Endodermal cell (in vitro differentiated cells): ENCODE measurements around the gene ZNF423. TPM values are rescaled to one million over a fixed set of nuclear protein-coding genes. Genes with fewer than 3 reads are reported as not detected.

Experiments used
- DNase-seq: peaks from one replicate; pipeline ENCODE4 v3.0.0-alpha.2; 2017
- H3K27ac ChIP-seq: 2 replicates; pipeline ENCODE4 v1.5.1; 2013; ENCODE audit warnings: mild to moderate bottlenecking, low read depth, low read length, moderate library complexity
- H3K27me3 ChIP-seq: 2 replicates; pipeline ENCODE4 v1.6.1; 2013; ENCODE audit warnings: mild to moderate bottlenecking, low read length, moderate library complexity; ENCODE audit not compliant: insufficient read depth, control insufficient read depth, poor library complexity, severe bottlenecking
- H3K36me3 ChIP-seq: 2 replicates; pipeline ENCODE4 v1.7.0; 2013; ENCODE audit warnings: mild to moderate bottlenecking, low read length, moderate library complexity; ENCODE audit not compliant: control insufficient read depth, insufficient read depth
- H3K4me1 ChIP-seq: one replicate; pipeline ENCODE4 v1.7.0; 2013; ENCODE audit warnings: low read length; ENCODE audit not compliant: control insufficient read depth, insufficient read depth
- H3K4me3 ChIP-seq: 2 replicates; pipeline ENCODE4 v1.5.1; 2013; ENCODE audit warnings: mild to moderate bottlenecking, low read length, moderate library complexity
- H3K9ac ChIP-seq: 2 replicates; pipeline ENCODE4 v1.6.1; 2013; ENCODE audit warnings: mild to moderate bottlenecking, low read length, moderate library complexity; ENCODE audit not compliant: poor library complexity, severe bottlenecking; ENCODE audit errors: extremely low read depth
- H3K9me3 ChIP-seq: 2 replicates; pipeline ENCODE4 v1.6.1; 2013; ENCODE audit warnings: mild to moderate bottlenecking, low read length, moderate library complexity; ENCODE audit not compliant: control insufficient read depth
- H3K27ac Mint-ChIP-seq: 2 replicates; pipeline ENCODE4 v1.8.0; 2020; ENCODE audit warnings: mixed read lengths
- H3K27me3 Mint-ChIP-seq: 2 replicates; pipeline ENCODE4 v1.8.0; 2021; ENCODE audit warnings: mild to moderate bottlenecking, mixed read lengths; ENCODE audit not compliant: insufficient read depth
- H3K36me3 Mint-ChIP-seq: 2 replicates; pipeline ENCODE4 v1.8.0; 2020; ENCODE audit warnings: low read depth, mixed read lengths
- H3K4me1 Mint-ChIP-seq: 2 replicates; pipeline ENCODE4 v1.8.0; 2020; ENCODE audit warnings: mixed read lengths
- H3K4me3 Mint-ChIP-seq: 2 replicates; pipeline ENCODE4 v1.8.0; 2020; ENCODE audit warnings: mild to moderate bottlenecking, moderate library complexity, mixed read lengths
- H3K9me3 Mint-ChIP-seq: 2 replicates; pipeline ENCODE4 v1.8.0; 2020; ENCODE audit warnings: mild to moderate bottlenecking, mixed read lengths
- WGBS, 2 experiments: methylation state at CpG; one replicate each; pipeline versions ENCODE4 v1.1.5 to v1.1.7; 2013; ENCODE audit warnings: missing lambda C conversion rate in 2 of 2, mixed read lengths in 1 of 2; ENCODE audit not compliant: insufficient coverage in 1 of 2, insufficient read length in 1 of 2; 5-methylcytosine and 5-hydroxymethylcytosine counted together
- total RNA-seq, 2 donors: library from RNA; stranded (reverse); fragmentation: NEBNext Ultra II Directional in 1 of 2; extraction: Animal tissue kit (Norgen Biotek cat#: 25700) in 1 of 2; gene quantifications; 2 replicates in 1 of 2; 3 replicates in 1 of 2; pipeline ENCODE4 v1.2.1, GENCODE V29; 2021
- TF ChIP-seq, protein P1 (sequence below): fragments of 200-600 bp; sonication (generic); conservative IDR thresholded peaks from 2 replicates; pipeline ENCODE4 v1.5.0; 2021; ENCODE audit warnings: antibody characterized with exemption, mild to moderate bottlenecking

Gene ZNF423
- total RNA-seq, 2 donors from 2014 or later: 30.3 to 41.9 TPM

DNA sequence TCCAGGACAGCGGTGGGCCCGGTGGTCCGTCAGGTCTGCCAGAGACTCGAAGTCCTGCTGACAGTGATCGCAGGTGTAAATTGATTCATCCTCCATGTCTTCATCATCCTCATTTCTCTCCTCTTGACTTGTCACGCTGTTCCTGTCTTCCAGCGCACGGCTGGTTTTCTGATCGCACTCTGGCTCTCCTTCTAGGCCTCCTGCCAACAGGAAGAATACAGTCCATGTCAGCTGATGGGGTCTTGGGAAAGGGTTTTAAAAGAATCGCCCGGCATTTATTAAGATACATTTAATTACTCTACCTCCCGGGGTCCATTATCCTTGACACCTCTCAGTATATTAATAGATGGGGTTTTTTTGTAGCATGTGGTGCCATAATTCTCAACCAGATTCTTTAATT lies 125.1 kb downstream of the ZNF423 start:
- peaks cover 26% of the 10 kb centered on the region for H3K36me3 Mint-ChIP-seq
- no peak overlapping the region for H3K4me3 Mint-ChIP-seq
- H3K4me3 ChIP-seq: no peak overlapping the region
- peaks cover 9% of the 10 kb centered on the region for H3K9me3 ChIP-seq
- TF ChIP-seq, protein P1, sequence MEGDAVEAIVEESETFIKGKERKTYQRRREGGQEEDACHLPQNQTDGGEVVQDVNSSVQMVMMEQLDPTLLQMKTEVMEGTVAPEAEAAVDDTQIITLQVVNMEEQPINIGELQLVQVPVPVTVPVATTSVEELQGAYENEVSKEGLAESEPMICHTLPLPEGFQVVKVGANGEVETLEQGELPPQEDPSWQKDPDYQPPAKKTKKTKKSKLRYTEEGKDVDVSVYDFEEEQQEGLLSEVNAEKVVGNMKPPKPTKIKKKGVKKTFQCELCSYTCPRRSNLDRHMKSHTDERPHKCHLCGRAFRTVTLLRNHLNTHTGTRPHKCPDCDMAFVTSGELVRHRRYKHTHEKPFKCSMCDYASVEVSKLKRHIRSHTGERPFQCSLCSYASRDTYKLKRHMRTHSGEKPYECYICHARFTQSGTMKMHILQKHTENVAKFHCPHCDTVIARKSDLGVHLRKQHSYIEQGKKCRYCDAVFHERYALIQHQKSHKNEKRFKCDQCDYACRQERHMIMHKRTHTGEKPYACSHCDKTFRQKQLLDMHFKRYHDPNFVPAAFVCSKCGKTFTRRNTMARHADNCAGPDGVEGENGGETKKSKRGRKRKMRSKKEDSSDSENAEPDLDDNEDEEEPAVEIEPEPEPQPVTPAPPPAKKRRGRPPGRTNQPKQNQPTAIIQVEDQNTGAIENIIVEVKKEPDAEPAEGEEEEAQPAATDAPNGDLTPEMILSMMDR: no peak
- H3K36me3 ChIP-seq: peaks cover 20% of the 10 kb centered on the region
- no peak overlapping the region for H3K27ac Mint-ChIP-seq
- H3K27me3 Mint-ChIP-seq: no peaks in the 10 kb centered on the region
- no peak overlapping the region for H3K27ac ChIP-seq
- H3K4me1 Mint-ChIP-seq: peaks cover 12% of the 10 kb centered on the region
- H3K9ac ChIP-seq: no peak overlapping the region
- H3K4me1 ChIP-seq: no peaks in the 10 kb centered on the region
- 94 to 95% methylated on average over 5 to 9 of the region's 12 CpGs for WGBS, 2 experiments
- DNase-seq: no peak
- H3K27me3 ChIP-seq: no peaks in the 10 kb centered on the region
- peaks cover 15% of the 10 kb centered on the region for H3K9me3 Mint-ChIP-seq

DNA sequence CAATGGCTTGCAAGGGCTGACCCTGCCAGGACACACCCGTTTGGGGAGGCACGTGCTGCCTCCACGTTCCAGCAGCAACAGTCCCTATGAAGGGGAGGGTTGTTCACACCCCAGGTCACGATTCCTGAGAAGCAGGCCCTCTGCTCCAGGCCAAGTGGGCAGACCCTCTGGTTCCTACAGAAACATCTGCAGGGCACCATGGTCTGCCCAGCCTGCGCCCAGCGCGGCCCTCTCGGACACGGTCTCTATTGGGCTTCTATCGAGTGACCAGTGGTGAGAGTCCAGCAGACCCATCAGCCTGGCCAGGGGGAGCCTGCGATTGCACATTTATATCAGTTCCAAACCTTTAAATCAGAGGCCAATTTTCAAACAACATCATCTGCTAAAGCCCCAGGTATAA lies 128.3 kb downstream of the ZNF423 start:
- Mint-ChIP-seq H3K27me3 (no peaks in the 10 kb centered on the region), H3K4me1 (peaks cover 7% of the 10 kb centered on the region), H3K27ac (no peak overlapping the region), H3K4me3 (no peak overlapping the region), H3K9me3 (peaks cover 15% of the 10 kb centered on the region), H3K36me3 (peaks cover 31% of the 10 kb centered on the region)
- H3K36me3 ChIP-seq: peaks cover 22% of the 10 kb centered on the region
- no peak overlapping the region for H3K9ac ChIP-seq
- no peaks in the 10 kb centered on the region for H3K4me1 ChIP-seq
- WGBS, 2 experiments: 89 to 92% methylated on average over 9 to 11 of the region's 11 CpGs
- peaks cover 9% of the 10 kb centered on the region for H3K9me3 ChIP-seq
- TF ChIP-seq, protein P1: no peak
- H3K27ac ChIP-seq: no peak overlapping the region
- no peak for DNase-seq
- H3K4me3 ChIP-seq: no peak overlapping the region
- no peaks in the 10 kb centered on the region for H3K27me3 ChIP-seq

DNA sequence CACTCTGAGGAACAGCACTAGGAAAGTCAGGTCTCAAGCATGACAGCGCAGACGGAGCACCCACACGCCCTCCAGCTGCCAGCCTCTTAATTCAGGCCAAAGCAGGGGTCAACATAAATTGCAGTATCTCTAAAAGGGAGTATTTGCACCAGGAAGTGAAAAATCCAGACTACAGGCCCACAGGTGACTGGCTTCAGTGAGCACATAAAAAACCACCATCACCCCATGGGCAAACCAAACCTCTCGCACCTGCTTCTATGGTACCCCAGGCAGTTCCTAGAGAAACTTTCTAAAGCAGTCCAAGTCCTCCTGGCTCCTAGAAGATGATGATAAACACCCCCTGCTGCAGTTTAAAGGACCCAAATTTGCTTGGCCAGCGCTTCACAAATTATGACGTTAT lies 129.8 kb downstream of the ZNF423 start:
- Histone ChIP-seq H3K9ac (no peak overlapping the region), H3K4me1 (no peaks in the 10 kb centered on the region), H3K4me3 (no peak overlapping the region), H3K9me3 (peaks cover 9% of the 10 kb centered on the region), H3K27me3 (no peaks in the 10 kb centered on the region), H3K36me3 (peaks cover 22% of the 10 kb centered on the region), H3K27ac (no peak overlapping the region)
- Mint-ChIP-seq H3K27ac (no peak overlapping the region), H3K36me3 (peaks cover 32% of the 10 kb centered on the region), H3K4me3 (no peak overlapping the region), H3K9me3 (peaks cover 14% of the 10 kb centered on the region), H3K4me1 (no peaks in the 10 kb centered on the region), H3K27me3 (no peaks in the 10 kb centered on the region)
- WGBS, 2 experiments: 96 to 100% methylated on average over 5 to 6 of the region's 6 CpGs
- TF ChIP-seq, protein P1: no peak
- no peak for DNase-seq
